ENCODE data around the gene ITM2C. TPM values are rescaled to one million over a fixed set of nuclear protein-coding genes. Genes with fewer than 3 reads are reported as not detected.

Gene ITM2C
- total and polyA plus RNA-seq, 2 donors (not counting 1 experiment from before 2014, with no cell fraction given) = 36.9 to 62.8 TPM

- POLR2A ChIA-PET = no interaction called here
- DNase-seq (no peak), ATAC-seq (ENCODE audit: low read depth) (no peak)
- Mint-ChIP-seq H3K27me3 (no peaks in the 10 kb centered on the region), H3K4me1 (peaks cover 45% of the 10 kb centered on the region), H3K4me3 (peak overlapping the region; percentile 37), H3K27ac (peak overlapping the region; percentile 50), H3K9me3 (ENCODE audit: insufficient read depth) (no peaks in the 10 kb centered on the region)
- Histone ChIP-seq H3K4me2 (replicated peaks; ENCODE audit: low read depth, low read length, poor library complexity, severe bottlenecking) (no peak overlapping the region), H3K4me3 (ENCODE audit: control extremely low read depth in 1 of 5, extremely low read depth in 1 of 5, insufficient read depth in 1 of 5, low read depth in 2 of 5, low read length in 4 of 5) (no peak overlapping the region), H4K20me1 (ENCODE audit: control insufficient read depth, insufficient read depth, low read length, poor library complexity, severe bottlenecking) (no peaks in the 10 kb centered on the region), H3K27me3 (replicated peaks in 1 of 4; ENCODE audit: control extremely low read depth in 1 of 4, control insufficient read depth in 3 of 4, insufficient read depth in 4 of 4, low read length in 3 of 4) (no peaks in the 10 kb centered on the region), H3K27ac (ENCODE audit: low read length in 2 of 2) (no peak overlapping the region), H3K9me3 (ENCODE audit: control extremely low read depth in 1 of 3, control insufficient read depth in 2 of 3, insufficient read depth in 1 of 3, low read length in 2 of 3) (peaks cover 0 to 3% (median 0%) of the 10 kb centered on the region in 3 donors), H2AFZ (ENCODE audit: insufficient read depth, low read depth, low read length, poor library complexity, severe bottlenecking) (no peak overlapping the region), H3K36me3 (replicated peaks in 1 of 2; ENCODE audit: control extremely low read depth in 1 of 2, control insufficient read depth in 1 of 2, extremely low read depth in 1 of 2, insufficient read depth in 2 of 2, low read length in 1 of 2) (no peaks in the 10 kb centered on the region), H3K79me2 (ENCODE audit: control insufficient read depth, insufficient read depth, low read length) (no peaks in the 10 kb centered on the region), H3K4me1 (ENCODE audit: control insufficient read depth in 2 of 2, insufficient read depth in 2 of 2, low read length in 2 of 2) (peaks cover 44 to 56% of the 10 kb centered on the region in 2 donors), H3K9ac (ENCODE audit: low read length) (no peak overlapping the region)
- TF ChIP-seq EZH2 (IDR thresholded peaks at IDR 0.05; ENCODE audit: borderline replicate concordance, insufficient read depth, low read depth, low read length, poor library complexity, severe bottlenecking) (no peak), CTCF (IDR thresholded peaks at IDR 0.05) (no peak)
- CTCF ChIA-PET = interaction anchor here (0.8 to 4.9 kb wide), 4 partner anchors 10 to 92 kb away, joined by 3 to 30 read pairs (median 4); no protein-coding TSS in a partner anchor
- intact Hi-C loops (cut with micrococcal nuclease) = no loop called here
- 100% methylated on average over 4 of the region's 6 CpGs for WGBS (ENCODE audit: insufficient coverage)
Measured at GRCh38 chr2:230895536-230896345, 31.0 kb downstream of the ITM2C start.
